Measurements from ENCODE around the gene TWNK. TPM values are rescaled to one million over a fixed set of nuclear protein-coding genes. Genes with fewer than 3 reads are reported as not detected.

TWNK gene
- total RNA-seq, 1 experiment from 2014 or later: 14.5 TPM

DNA sequence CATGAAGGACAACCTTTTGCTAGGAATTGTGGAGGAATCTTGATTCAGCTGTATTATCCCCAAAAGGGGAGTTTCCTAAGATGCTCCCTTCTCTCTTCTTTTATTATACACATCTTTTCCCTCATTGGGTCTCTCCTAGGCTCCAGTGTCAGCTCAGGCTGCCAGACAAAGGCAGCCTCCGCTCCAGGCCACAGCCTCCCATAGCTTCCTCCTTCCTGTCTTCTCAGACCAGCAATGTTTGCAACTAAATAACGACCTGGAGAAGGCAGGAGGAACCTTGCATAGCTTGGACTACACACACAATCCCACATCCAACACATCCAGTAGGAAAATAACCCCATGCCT, 56.0 kb downstream of the TWNK start:
- Histone ChIP-seq H4K20me1 (ENCODE audit: insufficient read depth, low read depth, low read length) (no peaks in the 10 kb centered on the region), H3K4me3 (ENCODE audit: low read length) (peak overlapping the region; percentile 73), H3K9me3 (ENCODE audit: low read length) (no peaks in the 10 kb centered on the region), H3K9me2 (replicated peaks; ENCODE audit: insufficient read depth, low read length) (no peaks in the 10 kb centered on the region), H3K79me2 (ENCODE audit: low read length) (no peaks in the 10 kb centered on the region), H3K27me3 (ENCODE audit: low read length) (no peaks in the 10 kb centered on the region), H3K27ac (ENCODE audit: low read length) (no peak overlapping the region), H3K36me3 (ENCODE audit: insufficient read depth, low read length) (no peaks in the 10 kb centered on the region), H3K4me2 (ENCODE audit: low read depth, low read length, poor library complexity, severe bottlenecking) (peak overlapping the region; percentile 85), H3K9ac (ENCODE audit: low read length) (peak overlapping the region; percentile 74), H3K4me1 (ENCODE audit: low read length) (peaks cover 22% of the 10 kb centered on the region), H2AFZ (ENCODE audit: low read length) (peak overlapping the region; percentile 96; the same call in 1 of the 2 replicates)
- no peak for DNase-seq

Small RNA genes lying within 50 kb of the gene (small RNA-seq; reads per million reads assigned to genes)
- not detected for gene MIR608

Other genes with a start within 250 kb of the TWNK start
- gene PAX2, start 242.0 kb upstream of the TWNK start, total RNA-seq (2014; rRNA removed; shearing (Covaris generic); ENCODE audit: low replicate concordance): not detected in 2 replicates
- gene SLF2, start 74.6 kb upstream of the TWNK start, total RNA-seq (2014; rRNA removed; shearing (Covaris generic); ENCODE audit: low replicate concordance): 27.5 and 52.4 TPM in 2 replicates
- gene SEMA4G, start 18.0 kb upstream of the TWNK start, total RNA-seq (2014; rRNA removed; shearing (Covaris generic); ENCODE audit: low replicate concordance): not detected in 2 replicates
- gene MRPL43, start within 50 bp of the TWNK start, total RNA-seq (2014; rRNA removed; shearing (Covaris generic); ENCODE audit: low replicate concordance): 86.3 and 93.9 TPM in 2 replicates
- 11.3 and 23.9 TPM in 2 replicates for gene LZTS2, start 12.3 kb downstream of the TWNK start, total RNA-seq (2014; rRNA removed; shearing (Covaris generic); ENCODE audit: low replicate concordance)
- gene PDZD7, start 43.6 kb downstream of the TWNK start, total RNA-seq (2014; rRNA removed; shearing (Covaris generic); ENCODE audit: low replicate concordance): 2.6 and 3.0 TPM in 2 replicates
- 8.5 and 13.6 TPM in 2 replicates for gene SFXN3, start 43.7 kb downstream of the TWNK start, total RNA-seq (2014; rRNA removed; shearing (Covaris generic); ENCODE audit: low replicate concordance)
- gene KAZALD1, start 74.4 kb downstream of the TWNK start, total RNA-seq (2014; rRNA removed; shearing (Covaris generic); ENCODE audit: low replicate concordance): 21.5 and 50.1 TPM in 2 replicates
- not detected in 2 replicates for gene TLX1, start 143.8 kb downstream of the TWNK start, total RNA-seq (2014; rRNA removed; shearing (Covaris generic); ENCODE audit: low replicate concordance)
- gene LBX1, start 241.9 kb downstream of the TWNK start, total RNA-seq (2014; rRNA removed; shearing (Covaris generic); ENCODE audit: low replicate concordance): not detected in 2 replicates